C4-2B (cell line): ENCODE measurements around the gene PRSS53.
"Not testable (repeated sequence)": the region's sequence is repeated elsewhere in the genome, so short reads cannot be mapped to it uniquely, and the experiment has no call there.

Source experiments
- H3K27ac ChIP-seq: fragments of 450-650 bp; 2 replicates; pipeline ENCODE4 v1.5.1; 2017
- ZFX ChIP-seq: fragments of 450-650 bp; IDR thresholded peaks from 2 replicates; pipeline ENCODE4 v1.6.1; 2017
- TF ChIP-seq, protein P1 (sequence below): fragments of 450-650 bp; conservative IDR thresholded peaks from 2 replicates; pipeline ENCODE4 v1.5.1; 2017; ENCODE audit warnings: mild to moderate bottlenecking

The PRSS53 gene

DNA sequence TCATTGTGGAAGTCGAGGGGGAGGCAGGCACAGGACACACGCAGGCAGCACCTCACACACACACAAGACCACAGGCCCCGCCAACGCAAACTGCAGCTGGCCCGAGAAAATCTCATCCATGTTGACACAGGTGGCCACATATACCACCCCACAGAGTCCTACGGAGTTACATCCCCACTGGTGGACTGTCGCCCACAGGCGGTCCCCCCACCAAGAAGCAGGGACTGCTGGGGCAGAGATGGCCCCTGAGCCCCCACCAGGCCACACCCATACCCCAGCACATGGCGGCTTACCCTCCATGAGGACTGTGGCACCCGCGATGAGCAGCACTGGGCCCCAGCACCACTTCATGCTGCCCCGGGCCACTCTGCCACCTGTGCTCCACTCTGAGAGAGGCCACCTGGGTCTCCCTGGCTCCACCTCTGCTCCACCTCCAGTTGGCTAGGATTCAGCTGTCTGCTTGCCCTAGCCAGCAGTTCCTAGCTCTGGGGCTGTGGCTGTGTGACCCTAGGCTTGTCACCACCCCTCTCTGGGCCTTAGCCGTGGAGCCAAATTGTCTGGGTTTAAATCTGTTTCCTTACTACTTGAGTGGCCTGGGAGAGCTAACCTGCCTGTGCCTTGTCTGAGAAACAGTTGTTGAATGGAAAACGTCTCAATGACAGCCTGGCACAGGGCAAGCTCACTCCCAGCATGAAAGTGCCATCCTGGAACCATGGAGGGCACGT, at the start of gene PRSS53:
TSS of gene PRSS53 (minus strand) at position 485 of the 725 bp plus-strand sequence. CDS start at position 351, 134 bp downstream.
- TF ChIP-seq, protein P1, sequence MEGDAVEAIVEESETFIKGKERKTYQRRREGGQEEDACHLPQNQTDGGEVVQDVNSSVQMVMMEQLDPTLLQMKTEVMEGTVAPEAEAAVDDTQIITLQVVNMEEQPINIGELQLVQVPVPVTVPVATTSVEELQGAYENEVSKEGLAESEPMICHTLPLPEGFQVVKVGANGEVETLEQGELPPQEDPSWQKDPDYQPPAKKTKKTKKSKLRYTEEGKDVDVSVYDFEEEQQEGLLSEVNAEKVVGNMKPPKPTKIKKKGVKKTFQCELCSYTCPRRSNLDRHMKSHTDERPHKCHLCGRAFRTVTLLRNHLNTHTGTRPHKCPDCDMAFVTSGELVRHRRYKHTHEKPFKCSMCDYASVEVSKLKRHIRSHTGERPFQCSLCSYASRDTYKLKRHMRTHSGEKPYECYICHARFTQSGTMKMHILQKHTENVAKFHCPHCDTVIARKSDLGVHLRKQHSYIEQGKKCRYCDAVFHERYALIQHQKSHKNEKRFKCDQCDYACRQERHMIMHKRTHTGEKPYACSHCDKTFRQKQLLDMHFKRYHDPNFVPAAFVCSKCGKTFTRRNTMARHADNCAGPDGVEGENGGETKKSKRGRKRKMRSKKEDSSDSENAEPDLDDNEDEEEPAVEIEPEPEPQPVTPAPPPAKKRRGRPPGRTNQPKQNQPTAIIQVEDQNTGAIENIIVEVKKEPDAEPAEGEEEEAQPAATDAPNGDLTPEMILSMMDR = no peak
- TF ChIP-seq ZFX = no peak

DNA sequence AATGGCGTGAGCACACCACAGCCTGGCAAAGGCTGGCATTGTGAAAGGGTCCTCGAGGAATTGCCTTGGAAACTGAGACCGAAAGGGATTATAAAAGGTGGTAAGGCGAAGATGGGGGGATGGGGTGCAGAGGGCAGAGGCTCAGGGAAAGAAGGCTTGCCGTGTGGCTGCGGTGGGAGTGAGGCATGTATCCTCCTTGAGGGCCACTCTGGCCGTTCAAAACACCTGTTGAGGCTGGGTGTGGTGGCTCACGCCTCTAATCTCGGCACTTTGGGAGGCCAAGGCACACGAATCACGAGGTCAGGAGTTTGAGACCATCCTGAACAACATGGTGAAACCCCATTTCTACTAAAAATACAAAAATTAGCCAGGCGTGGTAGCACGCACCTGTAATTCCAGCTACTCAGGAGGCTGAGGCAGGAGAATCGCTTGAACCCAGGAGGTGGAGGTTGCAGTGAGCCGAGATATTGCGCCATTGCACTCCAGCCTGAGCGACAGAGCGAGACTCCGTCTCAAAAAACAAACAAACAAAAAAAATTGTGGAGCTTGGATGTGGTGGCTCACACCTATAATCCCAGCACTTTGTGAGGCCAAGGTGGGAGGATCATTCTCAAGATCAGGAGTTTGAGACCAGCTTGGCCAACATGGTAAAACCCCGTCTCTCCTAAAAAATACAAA, 48.2 kb upstream of the PRSS53 start:
- not testable (repeated sequence) for H3K27ac ChIP-seq

More for the DNA sequence above, at the start of gene PRSS53:
- H3K27ac ChIP-seq = no peak within 1 kb of the TSS

DNA sequence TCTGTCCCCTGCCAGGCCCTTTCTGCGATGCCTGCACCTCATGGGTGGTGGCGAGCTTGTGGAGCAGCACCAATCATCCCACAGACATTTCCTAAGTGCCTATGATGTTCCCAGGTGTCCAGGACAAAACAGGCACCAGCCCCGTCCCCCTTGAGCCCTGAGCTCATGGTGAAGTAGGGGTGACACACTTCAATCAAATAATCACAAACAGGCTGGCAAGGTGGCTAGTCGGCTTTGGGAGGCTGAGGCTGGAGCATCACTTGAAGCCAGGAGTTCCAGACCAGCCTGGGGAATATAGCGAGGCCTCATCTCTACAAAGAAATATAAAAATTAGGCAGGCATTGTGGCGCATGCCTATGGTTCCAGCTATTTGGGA, 47.5 kb upstream of the PRSS53 start:
- peak overlapping the region; percentile 76; the same call in 1 of the 2 replicates for H3K27ac ChIP-seq
- no peak for TF ChIP-seq ZFX
- TF ChIP-seq, protein P1 = no peak

GRCh38 chr16:31135535-31136286, 47.0 kb upstream of the PRSS53 start, which contains the start of gene PRSS8:
Gene PRSS8 (minus strand): TSS chr16:31135727. CDS start chr16:31135498, 229 bp downstream.
- TF ChIP-seq, protein P1 = no peak
- TF ChIP-seq ZFX = no peak
- peak within 1 kb of the TSS; percentile 76 for H3K27ac ChIP-seq

DNA sequence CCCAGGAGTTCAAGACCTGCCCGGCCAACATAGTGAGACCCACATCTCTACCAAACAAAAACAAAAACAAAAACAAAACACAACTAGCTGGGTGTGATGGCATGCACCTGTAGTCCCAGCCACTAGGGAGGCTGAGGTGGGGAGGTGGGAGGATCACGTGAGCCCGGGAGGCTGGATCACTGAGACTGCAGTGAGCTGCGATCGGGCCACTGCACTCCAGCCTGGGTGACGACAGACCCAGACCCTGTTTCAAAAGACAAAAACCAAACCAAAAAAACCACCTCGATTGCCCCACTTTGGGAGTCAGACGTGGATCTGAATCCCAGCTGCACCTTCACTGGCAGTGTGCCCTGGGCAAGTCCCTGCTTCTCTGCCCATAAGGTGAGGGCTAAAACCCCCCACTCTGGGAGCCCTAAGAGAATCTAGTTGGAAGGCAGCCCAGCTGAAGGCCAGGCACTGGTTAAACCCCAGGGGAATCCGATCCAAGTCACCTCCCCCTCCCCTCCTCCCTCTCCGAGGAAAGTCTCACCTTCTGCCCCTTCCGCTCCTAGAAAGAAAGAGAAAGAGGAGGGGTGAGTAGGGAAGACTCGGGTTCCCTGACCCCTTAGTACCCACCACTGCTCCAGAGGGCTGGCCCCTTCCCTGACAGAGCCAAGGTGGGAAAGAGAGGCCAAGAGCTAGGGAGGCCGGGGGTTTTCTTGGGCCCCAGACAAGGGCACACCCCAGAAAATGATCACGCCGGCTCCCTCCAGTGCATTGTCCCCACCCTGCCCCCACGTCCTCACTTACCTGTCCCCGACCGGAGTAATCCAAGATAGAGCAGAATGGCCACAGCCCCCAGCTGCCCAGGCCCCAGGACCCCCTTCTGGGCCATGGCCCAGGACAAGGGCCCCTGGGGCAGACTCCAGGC, 46.1 kb upstream of the PRSS53 start:
- H3K27ac ChIP-seq = peak overlapping the region; percentile 76
- no peak for TF ChIP-seq ZFX
- TF ChIP-seq, protein P1 = no peak

DNA sequence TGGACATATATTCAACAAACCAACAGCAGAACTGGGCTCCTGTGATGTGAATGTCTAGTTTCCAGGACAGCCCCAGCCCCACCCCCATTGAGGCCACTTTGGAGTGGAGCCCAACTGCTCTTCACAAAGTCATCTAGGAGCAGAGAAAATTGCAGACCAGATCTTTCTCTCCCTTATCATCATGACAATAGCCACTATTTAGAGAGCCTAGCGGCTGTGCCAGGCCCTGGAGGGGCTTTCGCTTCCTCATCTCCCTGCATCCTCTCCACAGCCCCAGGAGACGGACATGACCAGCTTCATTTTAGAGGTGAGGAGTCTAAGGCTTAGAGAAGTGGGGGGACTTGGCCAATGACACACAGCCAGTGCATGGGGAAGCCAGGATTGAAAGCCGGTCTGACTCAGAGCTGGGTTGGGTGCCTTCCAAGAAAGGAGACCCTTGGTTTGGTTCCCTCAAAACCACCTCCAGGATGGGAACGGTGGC, 45.4 kb upstream of the PRSS53 start:
- H3K27ac ChIP-seq = peak overlapping the region; percentile 76; the same call in 1 of the 2 replicates
- TF ChIP-seq ZFX = no peak
- TF ChIP-seq, protein P1 = no peak

DNA sequence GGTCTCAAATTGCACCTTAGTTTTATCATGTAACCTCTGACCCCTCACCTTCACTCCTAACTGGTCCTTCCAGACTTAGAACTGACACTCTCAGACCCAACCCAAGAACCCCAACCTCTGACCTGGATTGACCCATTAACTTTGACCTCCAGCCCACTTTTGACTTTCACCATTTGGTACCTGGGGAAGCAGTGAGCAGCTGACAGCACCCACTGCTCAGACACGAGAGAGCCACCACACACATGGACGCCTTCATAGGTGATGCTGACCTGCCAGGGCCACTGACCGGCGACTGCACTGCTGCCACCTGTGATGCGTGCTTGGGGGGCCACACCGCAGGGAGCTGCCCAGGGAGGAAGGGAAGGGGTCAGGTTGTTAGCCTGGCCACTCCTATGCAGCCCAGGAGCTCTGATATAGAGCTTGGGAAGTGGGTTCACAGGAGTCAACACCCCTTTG, 44.3 kb upstream of the PRSS53 start:
- TF ChIP-seq, protein P1 = no peak
- no peak for TF ChIP-seq ZFX
- no peak overlapping the region for H3K27ac ChIP-seq
